K562 (cell line): ENCODE data around the gene CDC14A. TPM values are rescaled to one million over a fixed set of nuclear protein-coding genes. Genes with fewer than 3 reads are reported as not detected.

ENCODE experiments used
- ATAC-seq: fragments of 200-7000 bp; cut with Tn5 transposase; 3 replicates; pipeline ENCODE4 v1.9.1; 2020; ENCODE audit warnings: moderate library complexity
- BruUV-seq: library from RNA; stranded (reverse); fragments of 400-500 nt; replicated peaks from 2 replicates; lab custom pipeline; 2021; lab: Mats Ljungman, UMichigan
- CTCF ChIA-PET: fragments of 300-600 bp; formaldehyde crosslinking; extraction: SDS; loops from one replicate; lab custom pipeline; 2021; ENCODE audit warnings: low intra/inter-chr PET ratio; lab: Yijun Ruan, JAX
- POLR2A ChIA-PET: fragments of 300-600, 350-650 bp; sonication (Branson Sonifier 250); formaldehyde crosslinking; extraction: SDS; loops from one replicate; lab custom pipeline; 2021; ENCODE audit warnings: antibody characterized with exemption, inconsistent platforms; lab: Yijun Ruan, JAX
- DNase-seq, 4 experiments: peaks; one replicate each; pipeline versions ENCODE4 v3.0.0 to v3.0.0-alpha.2; 2011 to 2018; ENCODE audit warnings: low spot score in 3 of 4, mixed read lengths in 3 of 4; ENCODE audit errors: extremely low read depth in 1 of 4
- FAIRE-seq: peaks from 2 replicates; lab custom pipeline; 2011; peaks lifted over from hg19 to GRCh38; lab: Jason Lieb, UNC
- H2AFZ ChIP-seq: 2 replicates; pipeline ENCODE4 v1.6.0; 2011; ENCODE audit warnings: low read depth, low read length, control low read depth, inconsistent platforms
- H3K27ac ChIP-seq: fragments of 200-600 bp; 3 replicates; pipeline ENCODE4 v1.8.0; 2011; ENCODE audit warnings: low read depth, mild to moderate bottlenecking, control low read depth, inconsistent platforms, low read length, moderate library complexity, mixed read lengths; ENCODE audit errors: extremely low read depth
- H3K27me3 ChIP-seq, 2 experiments: fragments of 300-600 bp in 1 of 2; 2 replicates in 1 of 2; 3 replicates in 1 of 2; pipeline versions ENCODE4 v1.6.0 to v1.8.0; 2011; ENCODE audit warnings: inconsistent platforms in 2 of 2, low read length in 2 of 2, mild to moderate bottlenecking in 1 of 2, mixed read lengths in 1 of 2, moderate library complexity in 1 of 2; ENCODE audit not compliant: control insufficient read depth in 2 of 2, insufficient read depth in 2 of 2
- H3K36me3 ChIP-seq: fragments of 300-600 bp; 3 replicates; pipeline ENCODE4 v1.8.0; 2011; ENCODE audit warnings: mild to moderate bottlenecking, low read length, inconsistent platforms; ENCODE audit not compliant: control insufficient read depth, insufficient read depth
- H3K4me1 ChIP-seq, 2 experiments: fragments of 200-600 bp in 1 of 2; replicated peaks in 1 of 2; 2 replicates in 1 of 2; 3 replicates in 1 of 2; pipeline versions ENCODE4 v1.5.1 to v1.8.0; 2011; ENCODE audit warnings: inconsistent platforms in 2 of 2, low read length in 2 of 2, mild to moderate bottlenecking in 1 of 2, mixed read lengths in 1 of 2, moderate library complexity in 1 of 2; ENCODE audit not compliant: control insufficient read depth in 2 of 2, insufficient read depth in 2 of 2
- H3K4me2 ChIP-seq: 2 replicates; pipeline ENCODE4 v1.6.1; 2011; ENCODE audit warnings: low read length, control low read depth, inconsistent platforms, mixed read lengths; ENCODE audit not compliant: insufficient read depth
- H3K4me3 ChIP-seq: fragments of 200-600 bp; sonication (generic), shearing (Covaris generic); 2 replicates; pipeline ENCODE4 v1.5.1; 2016; ENCODE audit warnings: control low read depth, inconsistent platforms
- H3K79me2 ChIP-seq: fragments of 200-600 bp; 3 replicates; pipeline ENCODE4 v1.8.0; 2011; ENCODE audit warnings: low read length, inconsistent platforms; ENCODE audit not compliant: control insufficient read depth, insufficient read depth
- H3K9ac ChIP-seq, 2 experiments: 2 replicates each; pipeline versions ENCODE4 v1.6.0 to v1.6.1; 2011; ENCODE audit warnings: low read depth in 2 of 2, low read length in 2 of 2, control low read depth in 1 of 2, inconsistent platforms in 1 of 2, mild to moderate bottlenecking in 1 of 2, mixed read lengths in 1 of 2; ENCODE audit not compliant: insufficient read depth in 1 of 2
- H3K9me1 ChIP-seq: one replicate; pipeline ENCODE4 v1.6.0; 2011; ENCODE audit warnings: inconsistent platforms, mild to moderate bottlenecking, low read length, moderate library complexity; ENCODE audit not compliant: control insufficient read depth, insufficient read depth
- H3K9me3 ChIP-seq: replicated peaks from 2 replicates; pipeline ENCODE4 v1.5.1; 2011; ENCODE audit warnings: low read depth, low read length, inconsistent platforms; ENCODE audit not compliant: control insufficient read depth, insufficient read depth
- H4K20me1 ChIP-seq: replicated peaks from 2 replicates; pipeline ENCODE4 v1.6.1; 2011; ENCODE audit warnings: low read length, inconsistent platforms, mixed read lengths; ENCODE audit not compliant: control insufficient read depth, insufficient read depth
- HNRNPK ChIP-seq: fragments of 200-400 bp; formaldehyde crosslinking; IDR thresholded peaks from one replicate; pipeline ENCODE4 v1.6.1; 2018; ENCODE audit warnings: mild to moderate bottlenecking, low read depth, low read length; ENCODE audit not compliant: poor library complexity, severe bottlenecking
- MIER1 ChIP-seq: fragments of 450-650 bp; IDR thresholded peaks from 2 replicates; pipeline ENCODE4 v1.6.1; 2016; ENCODE audit warnings: antibody characterized with exemption, mild to moderate bottlenecking, low read depth
- MLLT1 ChIP-seq, 2 experiments: fragments of 450-650 bp; IDR thresholded peaks; 2 replicates each; pipeline ENCODE4 v1.6.1; 2016
- PYGO2 ChIP-seq: fragments of 450-650 bp; IDR thresholded peaks from 2 replicates; pipeline ENCODE4 v1.6.1; 2016; ENCODE audit warnings: mild to moderate bottlenecking, missing genetic modification characterization, moderate library complexity, missing compliant biosample characterization
- SP1 ChIP-seq: sonication (generic); formaldehyde crosslinking; IDR thresholded peaks from 2 replicates; pipeline ENCODE4 v1.8.1; 2022; ENCODE audit warnings: mild to moderate bottlenecking, missing genetic modification reagents
- USF2 ChIP-seq: sonication (generic); formaldehyde crosslinking; IDR thresholded peaks from 2 replicates; pipeline ENCODE4 v1.5.0; 2020; ENCODE audit warnings: missing genetic modification reagents
- ZNF586 ChIP-seq: fragments of 450-650 bp; formaldehyde crosslinking; conservative IDR thresholded peaks from 2 replicates; pipeline ENCODE4 v1.4.0; 2020; ENCODE audit warnings: mild to moderate bottlenecking, moderate library complexity
- in situ Hi-C: fragments of 300-500 bp; cut with MboI; formaldehyde crosslinking; loops from 4 replicates; pipeline ENCODE4 v1.15.0; 2018; ENCODE audit warnings: inconsistent platforms, mixed read lengths
- intact Hi-C: fragments of 100-400 bp; cut with micrococcal nuclease; formaldehyde crosslinking; loops from 2 replicates; pipeline ENCODE4 v1.14.2; 2022
- polyA plus RNA-seq, 8 experiments: library from polyadenylated mRNA; depleted of rRNA in 4 of 8; stranded (reverse) in 5 of 8; unstranded in 3 of 8; fragments of >200 nt; fragmentation: Nextera tagmentation in 2 of 8; fragmentation: Illumina TruSeq in 1 of 8; extraction: Ambion mirVana in 2 of 8; extraction: Trizol in 1 of 8; gene quantifications; 2 replicates each; pipeline versions ENCODE4 v1.2.1 to v1.2.3, GENCODE V29; 2011 to 2014; ENCODE audit warnings: inconsistent platforms in 1 of 8, missing spikeins in 1 of 8
- total RNA-seq, 7 experiments: library from RNA; depleted of rRNA in 6 of 7; stranded (reverse); fragments of >200 nt in 6 of 7; fragmentation: Illumina TruSeq in 2 of 7; extraction: Trizol in 2 of 7; gene quantifications; 2 replicates each; pipeline versions ENCODE4 v1.2.1 to v1.2.3, GENCODE V29; 2011 to 2021; ENCODE audit warnings: low replicate concordance in 1 of 7
- TF ChIP-seq, protein P1 (sequence below), 2 experiments: fragments of 450-650 bp; IDR thresholded peaks; 2 replicates each; pipeline ENCODE4 v1.6.1; 2016; ENCODE audit warnings: mild to moderate bottlenecking in 2 of 2, borderline replicate concordance in 1 of 2, low read depth in 1 of 2, moderate library complexity in 1 of 2
- TF ChIP-seq, protein P2 (sequence below): fragments of 450-650 bp; IDR thresholded peaks from 2 replicates; pipeline ENCODE4 v1.6.1; 2016; ENCODE audit warnings: mild to moderate bottlenecking

The CDC14A gene
- total and polyA plus RNA-seq, 9 of the 15 experiments (the other 6 are each of a cell fraction or from before 2014, with no cell fraction given) = 17.0 to 74.3 (median 33.4) TPM

DNA sequence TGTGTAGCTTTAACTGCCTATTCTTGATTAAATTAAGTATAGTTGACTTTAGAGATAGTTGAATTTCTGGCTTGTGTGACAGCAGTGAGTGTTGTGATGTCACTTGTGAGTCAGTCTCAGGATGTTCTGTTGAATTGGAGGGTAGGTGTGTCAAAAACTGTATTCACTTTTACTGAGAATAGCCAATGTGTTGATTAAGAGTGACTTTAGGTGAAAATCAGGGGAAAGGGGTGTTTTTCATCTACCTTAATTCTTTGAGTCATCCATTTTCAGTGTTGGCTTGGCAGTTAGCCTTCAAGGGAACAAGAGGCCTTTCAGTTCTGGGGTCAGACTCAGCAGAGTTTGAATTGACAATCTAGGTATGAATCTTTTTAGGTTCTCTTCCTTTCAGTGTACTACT is 75.9 kb downstream of the CDC14A start:
- Histone ChIP-seq H2AFZ (no peak overlapping the region), H3K27me3 (no peaks in the 10 kb centered on the region), H3K4me1 (0 out of 5 replicates have a peak, but pooled peaks cover 0 to 2% of the 10 kb centered on the region in 2 experiments), H3K79me2 (peaks cover 65% of the 10 kb centered on the region), H3K4me3 (no peak overlapping the region), H3K27ac (no peak overlapping the region), H3K4me2 (no peak overlapping the region), H3K9me1 (no peaks in the 10 kb centered on the region), H3K9me3 (no peaks in the 10 kb centered on the region), H3K9ac (no peak overlapping the region), H3K36me3 (peaks cover 66% of the 10 kb centered on the region), H4K20me1 (0 out of 2 replicates have a peak, but pooled peaks cover 2% of the 10 kb centered on the region)
- FAIRE-seq (no peak), DNase-seq (no peak), ATAC-seq (no peak)
- POLR2A ChIA-PET = no interaction called here
- no TSS peak for BruUV-seq
- in situ Hi-C loops = no loop called here
- intact Hi-C loops = no loop called here
- CTCF ChIA-PET = no interaction called here
- TF ChIP-seq PYGO2 (tag) (no peak), MLLT1 (IDR thresholded peaks at IDR 0.05) (no peak), USF2 (CRISPR knock-in tag) (no peak), SP1 (CRISPR knock-in tag) (no peak), ZNF586 (CRISPR knock-in tag) (no peak), HNRNPK (no peak), MIER1 (no peak)
- TF ChIP-seq, protein P1, sequence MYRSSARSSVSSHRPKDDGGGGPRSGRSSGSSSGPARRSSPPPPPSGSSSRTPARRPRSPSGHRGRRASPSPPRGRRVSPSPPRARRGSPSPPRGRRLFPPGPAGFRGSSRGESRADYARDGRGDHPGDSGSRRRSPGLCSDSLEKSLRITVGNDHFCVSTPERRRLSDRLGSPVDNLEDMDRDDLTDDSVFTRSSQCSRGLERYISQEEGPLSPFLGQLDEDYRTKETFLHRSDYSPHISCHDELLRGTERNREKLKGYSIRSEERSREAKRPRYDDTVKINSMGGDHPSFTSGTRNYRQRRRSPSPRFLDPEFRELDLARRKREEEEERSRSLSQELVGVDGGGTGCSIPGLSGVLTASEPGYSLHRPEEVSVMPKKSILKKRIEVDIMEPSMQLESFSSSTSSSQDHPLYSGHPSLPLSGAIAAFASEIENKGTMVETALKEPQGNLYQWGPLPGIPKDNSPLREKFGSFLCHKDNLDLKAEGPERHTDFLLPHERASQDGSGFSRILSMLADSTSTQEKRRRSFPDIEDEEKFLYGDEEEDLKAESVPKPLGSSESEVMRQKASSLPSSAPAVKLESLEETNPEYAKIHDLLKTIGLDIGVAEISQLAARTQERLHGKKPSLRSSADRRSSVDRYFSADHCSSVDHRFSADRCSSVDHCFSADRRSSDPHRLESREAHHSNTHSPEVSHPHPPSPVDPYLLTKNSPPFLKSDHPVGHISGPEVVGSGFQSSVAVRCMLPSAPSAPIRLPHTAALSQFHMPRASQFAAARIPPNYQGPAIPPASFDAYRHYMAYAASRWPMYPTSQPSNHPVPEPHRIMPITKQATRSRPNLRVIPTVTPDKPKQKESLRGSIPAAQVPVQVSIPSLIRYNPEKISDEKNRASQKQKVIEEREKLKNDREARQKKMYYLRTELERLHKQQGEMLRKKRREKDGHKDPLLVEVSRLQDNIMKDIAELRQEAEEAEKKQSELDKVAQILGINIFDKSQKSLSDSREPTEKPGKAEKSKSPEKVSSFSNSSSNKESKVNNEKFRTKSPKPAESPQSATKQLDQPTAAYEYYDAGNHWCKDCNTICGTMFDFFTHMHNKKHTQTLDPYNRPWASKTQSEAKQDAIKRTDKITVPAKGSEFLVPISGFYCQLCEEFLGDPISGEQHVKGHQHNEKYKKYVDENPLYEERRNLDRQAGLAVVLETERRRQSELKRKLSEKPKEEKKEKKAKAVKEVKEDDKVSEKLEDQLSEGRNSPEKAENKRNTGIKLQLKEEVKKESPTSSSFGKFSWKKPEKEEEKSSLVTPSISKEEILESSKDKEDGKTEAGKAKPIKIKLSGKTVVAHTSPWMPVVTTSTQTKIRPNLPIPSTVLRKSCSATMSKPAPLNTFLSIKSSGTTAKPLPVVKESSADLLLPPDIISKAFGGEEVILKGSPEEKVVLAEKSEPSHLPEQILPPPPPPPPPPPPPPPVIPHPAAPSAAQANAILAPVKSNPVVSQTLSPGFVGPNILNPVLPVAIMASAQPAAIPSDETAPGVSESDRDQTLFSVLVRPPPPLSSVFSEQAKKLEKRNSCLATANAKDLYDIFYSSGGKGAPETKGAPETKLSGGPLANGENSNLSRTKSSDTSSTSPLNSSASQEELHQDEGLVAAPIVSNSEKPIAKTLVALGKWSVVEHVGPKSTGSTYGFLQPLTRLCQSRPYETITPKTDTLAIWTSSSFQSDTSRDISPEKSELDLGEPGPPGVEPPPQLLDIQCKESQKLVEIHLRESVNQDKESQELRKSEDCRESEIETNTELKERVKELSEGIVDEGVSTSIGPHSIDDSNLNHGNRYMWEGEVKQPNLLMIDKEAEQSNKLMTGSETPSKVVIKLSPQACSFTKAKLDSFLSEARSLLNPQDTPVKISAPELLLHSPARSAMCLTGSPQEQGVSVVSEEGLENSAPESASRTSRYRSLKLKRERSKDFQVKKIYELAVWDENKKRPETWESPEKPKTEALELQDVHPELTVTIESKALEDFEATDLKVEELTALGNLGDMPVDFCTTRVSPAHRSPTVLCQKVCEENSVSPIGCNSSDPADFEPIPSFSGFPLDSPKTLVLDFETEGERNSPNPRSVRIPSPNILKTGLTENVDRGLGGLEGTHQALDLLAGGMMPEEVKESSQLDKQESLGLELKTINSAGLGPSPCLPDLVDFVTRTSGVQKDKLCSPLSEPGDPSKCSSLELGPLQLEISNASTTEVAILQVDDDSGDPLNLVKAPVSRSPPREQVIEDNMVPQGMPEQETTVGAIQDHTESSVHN (IDR thresholded peaks at IDR 0.05; ENCODE audit: borderline replicate concordance in 1 of 2, low read depth in 1 of 2) = no peak
- TF ChIP-seq, protein P2, sequence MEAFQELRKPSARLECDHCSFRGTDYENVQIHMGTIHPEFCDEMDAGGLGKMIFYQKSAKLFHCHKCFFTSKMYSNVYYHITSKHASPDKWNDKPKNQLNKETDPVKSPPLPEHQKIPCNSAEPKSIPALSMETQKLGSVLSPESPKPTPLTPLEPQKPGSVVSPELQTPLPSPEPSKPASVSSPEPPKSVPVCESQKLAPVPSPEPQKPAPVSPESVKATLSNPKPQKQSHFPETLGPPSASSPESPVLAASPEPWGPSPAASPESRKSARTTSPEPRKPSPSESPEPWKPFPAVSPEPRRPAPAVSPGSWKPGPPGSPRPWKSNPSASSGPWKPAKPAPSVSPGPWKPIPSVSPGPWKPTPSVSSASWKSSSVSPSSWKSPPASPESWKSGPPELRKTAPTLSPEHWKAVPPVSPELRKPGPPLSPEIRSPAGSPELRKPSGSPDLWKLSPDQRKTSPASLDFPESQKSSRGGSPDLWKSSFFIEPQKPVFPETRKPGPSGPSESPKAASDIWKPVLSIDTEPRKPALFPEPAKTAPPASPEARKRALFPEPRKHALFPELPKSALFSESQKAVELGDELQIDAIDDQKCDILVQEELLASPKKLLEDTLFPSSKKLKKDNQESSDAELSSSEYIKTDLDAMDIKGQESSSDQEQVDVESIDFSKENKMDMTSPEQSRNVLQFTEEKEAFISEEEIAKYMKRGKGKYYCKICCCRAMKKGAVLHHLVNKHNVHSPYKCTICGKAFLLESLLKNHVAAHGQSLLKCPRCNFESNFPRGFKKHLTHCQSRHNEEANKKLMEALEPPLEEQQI = no peak
